Measurements from ENCODE around the gene FERMT3. TPM values are rescaled to one million over a fixed set of nuclear protein-coding genes. Genes with fewer than 3 reads are reported as not detected.

The FERMT3 gene
- total and polyA plus RNA-seq, 2 of the 13 experiments (the other 11 are each of a cell fraction or from before 2014, with no cell fraction given): 0.29 TPM; not detected in 1

- TF ChIP-seq, protein P1, sequence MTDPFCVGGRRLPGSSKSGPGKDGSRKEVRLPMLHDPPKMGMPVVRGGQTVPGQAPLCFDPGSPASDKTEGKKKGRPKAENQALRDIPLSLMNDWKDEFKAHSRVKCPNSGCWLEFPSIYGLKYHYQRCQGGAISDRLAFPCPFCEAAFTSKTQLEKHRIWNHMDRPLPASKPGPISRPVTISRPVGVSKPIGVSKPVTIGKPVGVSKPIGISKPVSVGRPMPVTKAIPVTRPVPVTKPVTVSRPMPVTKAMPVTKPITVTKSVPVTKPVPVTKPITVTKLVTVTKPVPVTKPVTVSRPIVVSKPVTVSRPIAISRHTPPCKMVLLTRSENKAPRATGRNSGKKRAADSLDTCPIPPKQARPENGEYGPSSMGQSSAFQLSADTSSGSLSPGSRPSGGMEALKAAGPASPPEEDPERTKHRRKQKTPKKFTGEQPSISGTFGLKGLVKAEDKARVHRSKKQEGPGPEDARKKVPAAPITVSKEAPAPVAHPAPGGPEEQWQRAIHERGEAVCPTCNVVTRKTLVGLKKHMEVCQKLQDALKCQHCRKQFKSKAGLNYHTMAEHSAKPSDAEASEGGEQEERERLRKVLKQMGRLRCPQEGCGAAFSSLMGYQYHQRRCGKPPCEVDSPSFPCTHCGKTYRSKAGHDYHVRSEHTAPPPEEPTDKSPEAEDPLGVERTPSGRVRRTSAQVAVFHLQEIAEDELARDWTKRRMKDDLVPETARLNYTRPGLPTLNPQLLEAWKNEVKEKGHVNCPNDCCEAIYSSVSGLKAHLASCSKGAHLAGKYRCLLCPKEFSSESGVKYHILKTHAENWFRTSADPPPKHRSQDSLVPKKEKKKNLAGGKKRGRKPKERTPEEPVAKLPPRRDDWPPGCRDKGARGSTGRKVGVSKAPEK (CRISPR knock-in tag; IDR thresholded peaks at IDR 0.05; ENCODE audit: borderline replicate concordance): no peak
- TF ChIP-seq ZNF557 (CRISPR knock-in tag; IDR thresholded peaks at IDR 0.05) (no peak), ATF7-NPFF (CRISPR knock-in tag; IDR thresholded peaks at IDR 0.05; ENCODE audit: low read depth) (no peak), ZNF281 (CRISPR knock-in tag; IDR thresholded peaks at IDR 0.05; ENCODE audit: borderline replicate concordance) (peak; percentile 8; the same call in 1 of the 2 replicates), JUND (CRISPR knock-in tag; IDR thresholded peaks at IDR 0.05) (0 out of 2 replicates have a peak, but pooled peaks have one; percentile 33), ZNF318 (CRISPR knock-in tag; IDR thresholded peaks at IDR 0.05) (no peak), ZNF597 (CRISPR knock-in tag; IDR thresholded peaks at IDR 0.05) (no peak), AHR (CRISPR knock-in tag; IDR thresholded peaks at IDR 0.05) (0 out of 2 replicates have a peak, but pooled peaks have one; percentile 18), ZIK1 (CRISPR knock-in tag; IDR thresholded peaks at IDR 0.05; ENCODE audit: borderline replicate concordance, low read depth) (no peak)
- TF ChIP-seq, protein P2, sequence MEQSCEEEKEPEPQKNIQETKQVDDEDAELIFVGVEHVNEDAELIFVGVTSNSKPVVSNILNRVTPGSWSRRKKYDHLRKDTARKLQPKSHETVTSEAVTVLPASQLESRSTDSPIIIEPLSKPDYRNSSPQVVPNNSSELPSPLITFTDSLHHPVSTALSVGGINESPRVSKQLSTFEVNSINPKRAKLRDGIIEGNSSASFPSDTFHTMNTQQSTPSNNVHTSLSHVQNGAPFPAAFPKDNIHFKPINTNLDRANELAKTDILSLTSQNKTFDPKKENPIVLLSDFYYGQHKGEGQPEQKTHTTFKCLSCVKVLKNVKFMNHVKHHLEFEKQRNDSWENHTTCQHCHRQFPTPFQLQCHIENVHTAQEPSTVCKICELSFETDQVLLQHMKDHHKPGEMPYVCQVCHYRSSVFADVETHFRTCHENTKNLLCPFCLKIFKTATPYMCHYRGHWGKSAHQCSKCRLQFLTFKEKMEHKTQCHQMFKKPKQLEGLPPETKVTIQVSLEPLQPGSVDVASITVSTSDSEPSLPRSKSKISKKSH (CRISPR knock-in tag; IDR thresholded peaks at IDR 0.05; ENCODE audit: borderline replicate concordance): no peak
These were observed 39.5 kb downstream of the FERMT3 start (continued) for GRCh38 chr11:64245797-64246620.
